SKM-1 (cell line): ENCODE data around the gene BCAP31.
"Not testable (repeated sequence)": the region's sequence is repeated elsewhere in the genome, so short reads cannot be mapped to it uniquely, and the experiment has no call there.

ENCODE experiments used
- DNase-seq: peaks from one replicate; lab custom pipeline; 2025; ENCODE audit not compliant: unreplicated experiment; lab: John Stamatoyannopoulos, UW

Gene BCAP31

GRCh38 chrX:153717445-153717844, 6.7 kb downstream of the BCAP31 start:
- DNase-seq, result no peak

- DNase-seq, result no peak
These were observed 9.9 kb downstream of the BCAP31 start for GRCh38 chrX:153714256-153714655.

GRCh38 chrX:153709726-153710674, 14.2 kb downstream of the BCAP31 start:
- no peak for DNase-seq

- no peak for DNase-seq
These were observed 15.8 kb downstream of the BCAP31 start for GRCh38 chrX:153708415-153708814.

- DNase-seq, result no peak
These were observed 16.8 kb downstream of the BCAP31 start for GRCh38 chrX:153707406-153707805.

- no peak for DNase-seq
These were observed 17.4 kb downstream of the BCAP31 start for GRCh38 chrX:153706799-153707198.

GRCh38 chrX:153705403-153706060, 18.7 kb downstream of the BCAP31 start:
- not testable (repeated sequence) for DNase-seq

- not testable (repeated sequence) for DNase-seq
These were observed 19.4 kb downstream of the BCAP31 start for GRCh38 chrX:153704631-153705402.

GRCh38 chrX:153704021-153704526, 20.1 kb downstream of the BCAP31 start:
- no peak for DNase-seq

- no peak for DNase-seq
These were observed 21.2 kb downstream of the BCAP31 start for GRCh38 chrX:153703036-153703370.

- no peak for DNase-seq
These were observed 21.7 kb downstream of the BCAP31 start for GRCh38 chrX:153702336-153703035.

GRCh38 chrX:153701706-153702105, 22.5 kb downstream of the BCAP31 start:
- no peak for DNase-seq

- no peak for DNase-seq
These were observed 23.2 kb downstream of the BCAP31 start for GRCh38 chrX:153700967-153701366.

GRCh38 chrX:153700376-153700945, 23.7 kb downstream of the BCAP31 start:
- DNase-seq, result no peak

- DNase-seq, result not testable (repeated sequence)
These were observed 24.3 kb downstream of the BCAP31 start for GRCh38 chrX:153699784-153700371.

- not testable (repeated sequence) for DNase-seq
These were observed 24.9 kb downstream of the BCAP31 start for GRCh38 chrX:153699210-153699783.

GRCh38 chrX:153697924-153698865, 26.0 kb downstream of the BCAP31 start:
- DNase-seq, result no peak

GRCh38 chrX:153696986-153697722, 27.0 kb downstream of the BCAP31 start:
- not testable (repeated sequence) for DNase-seq
